ENCODE measurements around the gene BMP8A.
A peak's percentile ranks its signal among the peaks of the same experiment; 100 is the strongest.
"Not testable (repeated sequence)": the region's sequence is repeated elsewhere in the genome, so short reads cannot be mapped to it uniquely, and the experiment has no call there.

The BMP8A gene

GRCh38 chr1:39481289-39481688, 10.1 kb upstream of the BMP8A start:
- DNase-seq (ENCODE audit: low read depth in 3 of 3) = no peak

DNA sequence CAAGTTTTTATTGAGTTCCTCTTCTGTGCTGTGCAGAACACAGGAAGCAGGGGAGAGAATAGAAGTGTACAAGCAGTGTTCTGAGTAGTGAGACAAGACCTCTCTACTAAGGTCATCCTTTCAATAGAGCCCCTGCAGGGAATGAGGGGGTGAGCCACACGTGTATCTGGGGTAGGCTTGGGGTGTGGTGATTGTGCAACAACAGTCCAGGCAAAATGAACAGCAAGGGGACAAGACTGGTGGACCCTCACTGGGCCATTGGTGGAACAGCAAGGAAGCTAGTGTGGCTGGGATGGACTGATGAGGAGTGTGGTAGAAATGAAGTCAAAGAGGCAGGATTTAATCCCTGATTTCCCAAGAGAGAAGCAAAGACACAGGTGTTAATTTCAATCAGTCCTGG, 8.2 kb upstream of the BMP8A start:
- no peak for DNase-seq (ENCODE audit: low read depth in 3 of 3)

DNA sequence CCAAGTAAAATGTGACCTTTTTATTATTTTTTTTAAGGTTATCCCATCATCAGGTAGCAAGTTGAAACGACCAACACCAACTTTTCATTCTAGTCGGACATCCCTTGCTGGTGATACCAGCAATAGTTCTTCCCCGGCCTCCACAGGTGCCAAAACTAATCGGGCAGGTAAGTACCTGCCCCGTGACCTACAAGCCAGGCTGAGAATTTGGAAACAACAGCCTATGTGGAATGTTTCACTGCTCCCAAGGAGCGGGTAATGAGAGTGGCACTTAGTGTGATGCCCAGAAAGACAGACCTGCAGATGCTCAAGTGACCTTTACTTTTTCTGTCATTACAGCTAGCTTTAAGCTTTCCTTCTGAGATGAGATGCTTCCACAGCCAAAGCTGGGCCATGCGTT, 6.9 kb upstream of the BMP8A start:
- no peak for DNase-seq (ENCODE audit: low read depth in 3 of 3)

DNA sequence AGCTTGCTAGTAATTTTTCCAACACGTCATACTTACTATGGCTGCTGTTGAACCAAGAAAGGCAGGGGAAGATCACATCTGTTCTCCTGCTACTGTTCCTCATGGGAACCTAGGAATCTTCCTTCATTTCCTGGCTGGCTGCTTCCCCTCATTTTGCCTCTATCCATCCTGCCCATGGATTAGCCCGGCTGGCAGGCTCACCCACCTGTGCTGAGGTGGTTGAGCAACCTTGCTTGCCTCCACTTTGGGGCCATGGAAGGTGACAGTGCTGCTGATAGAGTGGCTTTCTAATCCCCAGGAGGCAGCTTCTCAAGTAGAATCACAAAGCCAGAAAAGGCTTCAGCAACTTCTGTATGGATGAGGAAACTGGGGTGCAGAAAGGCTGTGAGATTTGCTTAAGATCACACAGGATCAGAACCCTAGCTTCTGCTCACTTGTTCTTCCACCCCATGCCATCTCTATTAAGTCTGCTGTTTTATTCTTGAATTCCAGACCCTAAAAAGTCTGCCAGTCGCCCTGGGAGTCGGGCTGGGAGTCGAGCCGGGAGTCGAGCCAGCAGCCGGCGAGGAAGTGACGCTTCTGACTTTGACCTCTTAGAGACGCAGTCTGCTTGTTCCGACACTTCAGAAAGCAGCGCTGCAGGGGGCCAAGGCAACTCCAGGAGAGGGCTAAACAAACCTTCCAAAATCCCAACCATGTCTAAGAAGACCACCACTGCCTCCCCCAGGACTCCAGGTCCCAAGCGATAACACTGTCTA, 6.2 kb upstream of the BMP8A start:
- no peak for DNase-seq (ENCODE audit: low read depth in 3 of 3)

- DNase-seq (ENCODE audit: low read depth in 3 of 3) = no peak
These were observed 3.4 kb upstream of the BMP8A start for GRCh38 chr1:39488012-39488545.

- DNase-seq (ENCODE audit: low read depth in 3 of 3) = no peak
These were observed 2.5 kb upstream of the BMP8A start for GRCh38 chr1:39488793-39489566.

GRCh38 chr1:39489567-39490239, 1.7 kb upstream of the BMP8A start:
- DNase-seq (ENCODE audit: low read depth in 3 of 3) = no peak

DNA sequence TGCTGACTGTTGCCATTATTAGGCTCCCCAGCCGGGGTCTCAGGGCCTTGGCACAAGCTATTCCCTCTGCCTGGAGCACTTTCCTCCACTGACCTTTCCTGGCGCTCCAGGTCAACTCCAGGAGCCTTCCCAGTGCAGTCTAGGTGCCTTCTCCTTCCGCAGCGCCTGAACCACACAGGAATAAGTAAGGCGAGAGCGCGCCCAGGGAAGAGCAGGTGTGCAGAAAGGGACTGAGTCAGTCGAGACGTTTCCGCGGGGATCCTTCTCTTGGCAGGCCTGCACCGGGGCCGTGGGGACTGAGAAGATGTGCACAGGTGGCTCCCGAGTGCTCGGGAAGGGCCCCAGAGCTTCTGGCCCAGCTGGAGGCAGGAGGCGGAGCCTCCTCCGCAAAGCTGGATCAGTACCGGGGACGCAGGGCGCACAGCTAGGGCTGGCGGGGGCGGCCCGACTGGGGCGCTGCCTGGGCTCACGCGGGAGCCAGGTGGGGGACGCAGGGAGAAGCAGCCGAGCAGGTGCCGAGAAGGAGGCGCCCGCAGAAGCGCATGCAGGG, 765 bp upstream of the BMP8A start:
- DNase-seq (ENCODE audit: low read depth in 3 of 3) = peak in 1 of 3 experiments; percentile 17

- not testable (repeated sequence) for DNase-seq (ENCODE audit: low read depth in 3 of 3)
These were observed 944 bp downstream of the BMP8A start for GRCh38 chr1:39492118-39493042.

GRCh38 chr1:39493043-39493810, 1.8 kb downstream of the BMP8A start:
- DNase-seq (ENCODE audit: low read depth in 3 of 3) = not testable (repeated sequence)

DNA sequence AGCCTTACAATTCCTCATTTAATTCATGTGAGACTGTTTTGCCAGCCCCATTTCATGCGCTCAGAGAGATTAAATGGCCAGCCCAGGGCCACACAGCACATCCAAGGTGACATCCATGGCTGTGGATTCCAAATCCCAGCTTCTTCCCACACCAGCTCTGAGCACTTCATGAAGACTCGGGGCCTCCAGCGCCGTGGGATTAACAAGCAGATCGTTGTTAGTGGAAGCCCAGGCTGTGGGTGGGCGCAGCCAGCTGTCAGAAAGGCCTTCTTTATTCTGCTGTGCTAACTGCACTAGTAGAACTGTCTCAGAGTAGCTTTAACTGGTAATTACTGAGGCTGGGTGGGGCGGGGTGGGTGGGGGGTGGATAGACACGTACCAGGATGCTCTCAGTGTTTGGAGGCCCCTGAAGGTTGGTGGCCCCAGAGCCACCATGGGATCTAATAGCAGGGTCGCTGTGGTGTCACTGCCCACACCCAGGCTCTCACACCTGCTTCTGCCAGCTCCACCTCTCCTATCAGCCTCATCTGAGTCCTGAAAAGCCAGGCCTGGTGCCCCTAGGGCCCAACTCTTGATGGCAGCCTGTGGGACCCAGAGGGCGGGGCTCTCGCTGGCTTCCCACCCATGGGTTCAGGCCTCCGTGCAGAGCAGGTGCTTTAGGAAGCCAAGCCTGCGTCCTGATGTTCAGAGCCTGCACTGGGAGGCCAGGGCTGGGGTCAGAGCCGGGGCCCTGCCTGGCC, 3.4 kb downstream of the BMP8A start:
- no peak for DNase-seq (ENCODE audit: low read depth in 3 of 3)

DNA sequence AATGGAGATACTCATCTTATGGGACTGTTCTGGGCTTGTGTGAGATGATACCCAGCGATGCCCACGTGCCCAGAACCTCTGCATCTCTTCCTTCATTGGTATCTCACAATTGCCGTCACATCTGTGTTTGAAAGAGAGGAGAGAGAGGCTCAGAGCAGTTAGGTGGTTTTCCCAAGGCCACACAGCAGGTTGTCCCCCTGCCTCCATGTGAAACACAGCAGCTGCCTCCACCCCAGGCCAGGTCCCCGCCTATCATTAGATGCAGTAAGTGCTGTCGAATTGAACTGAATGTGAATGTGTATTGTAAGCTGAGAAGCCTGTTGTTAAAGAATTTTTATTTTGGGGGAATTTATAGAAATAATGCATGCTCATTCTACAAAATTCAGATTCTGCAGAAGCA, 5.1 kb downstream of the BMP8A start:
- not testable (repeated sequence) for DNase-seq (ENCODE audit: low read depth in 3 of 3)

- no peak for DNase-seq (ENCODE audit: low read depth in 3 of 3)
These were observed 6.1 kb downstream of the BMP8A start for GRCh38 chr1:39497585-39497984.

GRCh38 chr1:39498096-39498710, 6.8 kb downstream of the BMP8A start:
- not testable (repeated sequence) for DNase-seq (ENCODE audit: low read depth in 3 of 3)

DNA sequence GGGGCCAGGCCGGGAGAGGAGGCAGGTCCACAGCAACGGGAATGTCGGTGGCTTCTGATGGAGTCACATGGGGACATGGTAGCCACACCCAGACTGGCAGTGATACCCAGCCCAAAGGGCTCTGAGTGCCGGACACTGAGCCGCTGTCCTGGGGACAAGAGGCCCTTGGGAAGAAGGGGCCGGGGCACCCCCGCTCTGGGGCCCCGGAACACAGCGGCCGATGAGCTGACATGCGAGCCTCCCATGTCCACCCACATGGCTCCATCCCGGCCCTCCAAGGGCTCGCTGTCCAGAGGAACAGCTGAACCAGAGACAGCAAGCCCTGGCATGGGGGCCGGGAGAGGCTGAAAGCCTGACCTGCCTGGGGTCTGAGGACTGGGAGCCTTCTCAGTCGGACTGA, 7.4 kb downstream of the BMP8A start:
- DNase-seq (ENCODE audit: low read depth in 3 of 3) = not testable (repeated sequence)

GRCh38 chr1:39499668-39500067, 8.2 kb downstream of the BMP8A start:
- DNase-seq (ENCODE audit: low read depth in 3 of 3) = no peak

- DNase-seq (ENCODE audit: low read depth in 3 of 3) = no peak
These were observed 9.5 kb downstream of the BMP8A start for GRCh38 chr1:39500862-39501389.

GRCh38 chr1:39501666-39502065, 10.2 kb downstream of the BMP8A start:
- no peak for DNase-seq (ENCODE audit: low read depth in 3 of 3)

- DNase-seq (ENCODE audit: low read depth in 3 of 3) = not testable (repeated sequence)
These were observed 13.0 kb downstream of the BMP8A start for GRCh38 chr1:39504436-39504835.
